SK-N-SH treated with all-trans-retinoic acid at 6 μM for 48 hours (cell line): Measurements from ENCODE around the gene MTCH1.

Experiments used
- ATAC-seq: fragments of 200-7000 bp; cut with Tn5 transposase; 3 replicates; pipeline ENCODE4 v1.9.1; 2020; ENCODE audit warnings: mild to moderate bottlenecking, moderate library complexity
- ARNTL ChIP-seq: fragments of 450-650 bp; formaldehyde crosslinking; IDR thresholded peaks from 2 replicates; pipeline ENCODE4 v1.5.0; 2020; ENCODE audit warnings: low read depth, mild to moderate bottlenecking, moderate library complexity, borderline replicate concordance
- BACH2 ChIP-seq: fragments of 250-450 bp; sonication (Bioruptor Pico); IDR thresholded peaks from 2 replicates; pipeline ENCODE4 v1.9.0; 2021; ENCODE audit warnings: mild to moderate bottlenecking, borderline replicate concordance
- CREB5 ChIP-seq: fragments of 250-450 bp; sonication (Bioruptor Pico); IDR thresholded peaks from 2 replicates; pipeline ENCODE4 v1.5.1; 2020; ENCODE audit warnings: low read depth, mild to moderate bottlenecking, moderate library complexity
- CSDC2 ChIP-seq: fragments of 250-450 bp; sonication (Bioruptor Pico); IDR thresholded peaks from 2 replicates; pipeline ENCODE4 v1.5.0; 2020; ENCODE audit warnings: mild to moderate bottlenecking, moderate library complexity
- CSRNP3 ChIP-seq: fragments of 250-450 bp; sonication (Bioruptor Pico); IDR thresholded peaks from 2 replicates; pipeline ENCODE4 v1.5.1; 2021; ENCODE audit warnings: mild to moderate bottlenecking, moderate library complexity
- ESRRG ChIP-seq: fragments of 250-450 bp; sonication (Bioruptor Pico); IDR thresholded peaks from 2 replicates; pipeline ENCODE4 v1.6.1; 2021; ENCODE audit warnings: mild to moderate bottlenecking
- GLIS3 ChIP-seq: fragments of 250-450 bp; sonication (Bioruptor Pico); IDR thresholded peaks from 2 replicates; pipeline ENCODE4 v1.5.0; 2020; ENCODE audit warnings: mild to moderate bottlenecking, moderate library complexity
- ISL1 ChIP-seq: fragments of 250-450 bp; sonication (Bioruptor Pico); IDR thresholded peaks from 2 replicates; pipeline ENCODE4 v2.1.2; 2022; ENCODE audit warnings: mild to moderate bottlenecking, moderate library complexity
- OSR1 ChIP-seq: fragments of 250-450 bp; sonication (Bioruptor Pico); IDR thresholded peaks from 2 replicates; pipeline ENCODE4 v1.8.0; 2022; ENCODE audit warnings: moderate library complexity, mild to moderate bottlenecking, inconsistent platforms
- PATZ1 ChIP-seq: fragments of 250-450 bp; sonication (Bioruptor Pico); IDR thresholded peaks from 2 replicates; pipeline ENCODE4 v1.8.0; 2020; ENCODE audit warnings: mild to moderate bottlenecking, moderate library complexity, borderline replicate concordance
- POU6F1 ChIP-seq: fragments of 250-450 bp; sonication (Bioruptor Pico); IDR thresholded peaks from 2 replicates; pipeline ENCODE4 v1.8.0; 2021; ENCODE audit warnings: low read depth, mild to moderate bottlenecking, moderate library complexity, borderline replicate concordance
- PPARA ChIP-seq: fragments of 250-450 bp; sonication (Bioruptor Pico); IDR thresholded peaks from 2 replicates; pipeline ENCODE4 v1.5.0; 2020; ENCODE audit warnings: mild to moderate bottlenecking, borderline replicate concordance
- RARB ChIP-seq: fragments of 250-450 bp; sonication (Bioruptor Pico); IDR thresholded peaks from 2 replicates; pipeline ENCODE4 v1.8.0; 2021; ENCODE audit warnings: mild to moderate bottlenecking, moderate library complexity
- SNAI2 ChIP-seq: fragments of 250-450 bp; sonication (Bioruptor Pico); IDR thresholded peaks from 2 replicates; pipeline ENCODE4 v1.5.0; 2020; ENCODE audit warnings: mild to moderate bottlenecking, moderate library complexity
- TCF4 ChIP-seq: fragments of 250-450 bp; sonication (Bioruptor Pico); IDR thresholded peaks from 2 replicates; pipeline ENCODE4 v1.8.0; 2021; ENCODE audit warnings: mild to moderate bottlenecking, moderate library complexity, borderline replicate concordance
- TOX ChIP-seq: fragments of 250-450 bp; sonication (Bioruptor Pico); IDR thresholded peaks from 2 replicates; pipeline ENCODE4 v1.8.0; 2021; ENCODE audit warnings: mild to moderate bottlenecking, moderate library complexity, borderline replicate concordance
- TSHZ2 ChIP-seq: fragments of 250-450 bp; sonication (Bioruptor Pico); IDR thresholded peaks from 2 replicates; pipeline ENCODE4 v1.5.0; 2020; ENCODE audit warnings: mild to moderate bottlenecking, moderate library complexity
- ZC3H10 ChIP-seq: fragments of 250-450 bp; sonication (Bioruptor Pico); IDR thresholded peaks from 2 replicates; pipeline ENCODE4 v1.5.1; 2021; ENCODE audit warnings: mild to moderate bottlenecking, moderate library complexity
- ZFP3 ChIP-seq: fragments of 250-450 bp; sonication (Bioruptor Pico); IDR thresholded peaks from 2 replicates; pipeline ENCODE4 v1.5.0; 2020; ENCODE audit warnings: mild to moderate bottlenecking, moderate library complexity
- ZNF8 ChIP-seq: fragments of 450-650 bp; formaldehyde crosslinking; IDR thresholded peaks from 2 replicates; pipeline ENCODE4 v1.5.0; 2020; ENCODE audit warnings: mild to moderate bottlenecking, moderate library complexity

Gene MTCH1

GRCh38 chr6:36980129-36980528 lies 5.9 kb downstream of the MTCH1 start (continued):
- TF ChIP-seq POU6F1 (CRISPR knock-in tag), result no peak
- TF ChIP-seq CREB5, result no peak
- TF ChIP-seq PPARA, result no peak
- no peak for TF ChIP-seq ZNF8 (CRISPR knock-in tag)
- TF ChIP-seq OSR1 (CRISPR knock-in tag), result no peak
- no peak for TF ChIP-seq ZFP3 (CRISPR knock-in tag)
- no peak for TF ChIP-seq TSHZ2 (CRISPR knock-in tag)

GRCh38 chr6:36979347-36979742 lies 6.7 kb downstream of the MTCH1 start:
- TF ChIP-seq OSR1 (CRISPR knock-in tag) (no peak), TOX (CRISPR knock-in tag) (no peak), SNAI2 (CRISPR knock-in tag) (no peak), GLIS3 (CRISPR knock-in tag) (no peak), CSDC2 (no peak), TCF4 (CRISPR knock-in tag) (no peak), TSHZ2 (CRISPR knock-in tag) (no peak), CSRNP3 (CRISPR knock-in tag) (no peak)
- peak; percentile 70 for ATAC-seq

- no peak for ATAC-seq
- TF ChIP-seq PPARA, result no peak
- no peak for TF ChIP-seq TOX (CRISPR knock-in tag)
- TF ChIP-seq GLIS3 (CRISPR knock-in tag), result no peak
- TF ChIP-seq ARNTL (CRISPR knock-in tag), result no peak
- TF ChIP-seq ZC3H10, result no peak
- TF ChIP-seq TCF4 (CRISPR knock-in tag), result no peak
- no peak for TF ChIP-seq CSDC2
- TF ChIP-seq ESRRG (CRISPR knock-in tag), result no peak
- no peak for TF ChIP-seq PATZ1
- no peak for TF ChIP-seq POU6F1 (CRISPR knock-in tag)
- no peak for TF ChIP-seq SNAI2 (CRISPR knock-in tag)
- no peak for TF ChIP-seq CSRNP3 (CRISPR knock-in tag)
- TF ChIP-seq ZNF8 (CRISPR knock-in tag), result no peak
- no peak for TF ChIP-seq OSR1 (CRISPR knock-in tag)
- no peak for TF ChIP-seq BACH2
- TF ChIP-seq RARB, result no peak
- TF ChIP-seq ZFP3 (CRISPR knock-in tag), result no peak
- TF ChIP-seq ISL1 (CRISPR knock-in tag), result no peak
Observed at GRCh38 chr6:36978421-36979346, 7.3 kb downstream of the MTCH1 start.
